ENCODE data around the gene PURA. TPM values are rescaled to one million over a fixed set of nuclear protein-coding genes. Genes with fewer than 3 reads are reported as not detected.

The PURA gene
- total RNA-seq, 1 donor from 2014 or later: 9.2 TPM

GRCh38 chr5:140130949-140131733 is 17.2 kb downstream of the PURA start:
- Histone ChIP-seq H3K36me3 (ENCODE audit: insufficient read depth, low read length) (no peaks in the 10 kb centered on the region), H4K20me1 (ENCODE audit: insufficient read depth, low read length) (peaks cover 23% of the 10 kb centered on the region), H3K9ac (ENCODE audit: low read length) (no peak overlapping the region), H3K4me1 (ENCODE audit: insufficient read depth, low read length) (peaks cover 15% of the 10 kb centered on the region), H3K79me2 (ENCODE audit: insufficient read depth, low read length) (peaks cover 15% of the 10 kb centered on the region), H3K27me3 (ENCODE audit: insufficient read depth, low read length) (no peaks in the 10 kb centered on the region), H3K9me3 (ENCODE audit: insufficient read depth, low read depth, low read length) (no peaks in the 10 kb centered on the region), H3K27ac (ENCODE audit: low read depth, low read length) (peak overlapping the region; percentile 4), H3K4me3 (ENCODE audit: insufficient read depth, low read depth, low read length) (no peak overlapping the region), H2AFZ (ENCODE audit: low read depth, low read length) (peak overlapping the region; percentile 28), H3K4me2 (ENCODE audit: low read length) (peak overlapping the region; percentile 68)
- Mint-ChIP-seq H3K4me1 (ENCODE audit: low read depth, unreplicated experiment) (peaks cover 19% of the 10 kb centered on the region), H3K4me3 (ENCODE audit: unreplicated experiment) (no peak overlapping the region), H3K27me3 (ENCODE audit: low read depth, unreplicated experiment) (peaks cover 4% of the 10 kb centered on the region), H3K36me3 (ENCODE audit: low read depth, unreplicated experiment) (no peaks in the 10 kb centered on the region), H3K27ac (ENCODE audit: unreplicated experiment) (peak overlapping the region; percentile 49), H3K9me3 (ENCODE audit: unreplicated experiment) (no peaks in the 10 kb centered on the region)
- DNase-seq (ENCODE audit: low read depth): no peak
- TF ChIP-seq EZH2 (IDR thresholded peaks at IDR 0.05; ENCODE audit: insufficient read depth, low read length): no peak
- TF ChIP-seq, protein P1, sequence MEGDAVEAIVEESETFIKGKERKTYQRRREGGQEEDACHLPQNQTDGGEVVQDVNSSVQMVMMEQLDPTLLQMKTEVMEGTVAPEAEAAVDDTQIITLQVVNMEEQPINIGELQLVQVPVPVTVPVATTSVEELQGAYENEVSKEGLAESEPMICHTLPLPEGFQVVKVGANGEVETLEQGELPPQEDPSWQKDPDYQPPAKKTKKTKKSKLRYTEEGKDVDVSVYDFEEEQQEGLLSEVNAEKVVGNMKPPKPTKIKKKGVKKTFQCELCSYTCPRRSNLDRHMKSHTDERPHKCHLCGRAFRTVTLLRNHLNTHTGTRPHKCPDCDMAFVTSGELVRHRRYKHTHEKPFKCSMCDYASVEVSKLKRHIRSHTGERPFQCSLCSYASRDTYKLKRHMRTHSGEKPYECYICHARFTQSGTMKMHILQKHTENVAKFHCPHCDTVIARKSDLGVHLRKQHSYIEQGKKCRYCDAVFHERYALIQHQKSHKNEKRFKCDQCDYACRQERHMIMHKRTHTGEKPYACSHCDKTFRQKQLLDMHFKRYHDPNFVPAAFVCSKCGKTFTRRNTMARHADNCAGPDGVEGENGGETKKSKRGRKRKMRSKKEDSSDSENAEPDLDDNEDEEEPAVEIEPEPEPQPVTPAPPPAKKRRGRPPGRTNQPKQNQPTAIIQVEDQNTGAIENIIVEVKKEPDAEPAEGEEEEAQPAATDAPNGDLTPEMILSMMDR (IDR thresholded peaks at IDR 0.05; ENCODE audit: insufficient read depth, low read depth, low read length): no peak
- peak; percentile 47 for FAIRE-seq

- peak overlapping the region; percentile 34 for H3K27ac ChIP-seq (ENCODE audit: low read depth, low read length)
- FAIRE-seq: peak; percentile 99
- DNase-seq (ENCODE audit: low read depth): peak; percentile 96
- H3K4me1 Mint-ChIP-seq (ENCODE audit: low read depth, unreplicated experiment): peaks cover 19% of the 10 kb centered on the region
- peak overlapping the region; percentile 7 for H3K9ac ChIP-seq (ENCODE audit: low read length)
- no peaks in the 10 kb centered on the region for H3K9me3 Mint-ChIP-seq (ENCODE audit: unreplicated experiment)
- no peak overlapping the region for H3K4me3 Mint-ChIP-seq (ENCODE audit: unreplicated experiment)
- peaks cover 7% of the 10 kb centered on the region for H3K79me2 ChIP-seq (ENCODE audit: insufficient read depth, low read length)
- peaks cover 15% of the 10 kb centered on the region for H3K4me1 ChIP-seq (ENCODE audit: insufficient read depth, low read length)
- peak overlapping the region; percentile 28 for H2AFZ ChIP-seq (ENCODE audit: low read depth, low read length)
- no peak overlapping the region for H3K4me3 ChIP-seq (ENCODE audit: insufficient read depth, low read depth, low read length)
- H3K36me3 ChIP-seq (ENCODE audit: insufficient read depth, low read length): no peaks in the 10 kb centered on the region
- H3K36me3 Mint-ChIP-seq (ENCODE audit: low read depth, unreplicated experiment): no peaks in the 10 kb centered on the region
- peaks cover 4% of the 10 kb centered on the region for H3K27me3 Mint-ChIP-seq (ENCODE audit: low read depth, unreplicated experiment)
- no peaks in the 10 kb centered on the region for H3K9me3 ChIP-seq (ENCODE audit: insufficient read depth, low read depth, low read length)
- H3K4me2 ChIP-seq (ENCODE audit: low read length): peak overlapping the region; percentile 68
- no peak for TF ChIP-seq EZH2 (IDR thresholded peaks at IDR 0.05; ENCODE audit: insufficient read depth, low read length)
- H3K27me3 ChIP-seq (ENCODE audit: insufficient read depth, low read length): no peaks in the 10 kb centered on the region
- peaks cover 19% of the 10 kb centered on the region for H4K20me1 ChIP-seq (ENCODE audit: insufficient read depth, low read length)
- peak overlapping the region; percentile 49 for H3K27ac Mint-ChIP-seq (ENCODE audit: unreplicated experiment)
These were observed 18.1 kb downstream of the PURA start for GRCh38 chr5:140131967-140132409.

GRCh38 chr5:140133514-140134167 is 19.7 kb downstream of the PURA start:
- peaks cover 3% of the 10 kb centered on the region for H3K79me2 ChIP-seq (ENCODE audit: insufficient read depth, low read length)

More at GRCh38 chr5:140133514-140134167, 19.7 kb downstream of the PURA start:
- no peak overlapping the region for H2AFZ ChIP-seq (ENCODE audit: low read depth, low read length)
- Mint-ChIP-seq H3K27ac (ENCODE audit: unreplicated experiment) (no peak overlapping the region), H3K9me3 (ENCODE audit: unreplicated experiment) (no peaks in the 10 kb centered on the region), H3K4me3 (ENCODE audit: unreplicated experiment) (no peak overlapping the region), H3K27me3 (ENCODE audit: low read depth, unreplicated experiment) (peaks cover 6% of the 10 kb centered on the region), H3K36me3 (ENCODE audit: low read depth, unreplicated experiment) (no peaks in the 10 kb centered on the region), H3K4me1 (ENCODE audit: low read depth, unreplicated experiment) (peaks cover 19% of the 10 kb centered on the region)
- no peaks in the 10 kb centered on the region for H3K9me3 ChIP-seq (ENCODE audit: insufficient read depth, low read depth, low read length)
- peaks cover 26% of the 10 kb centered on the region for H4K20me1 ChIP-seq (ENCODE audit: insufficient read depth, low read length)
- H3K4me1 ChIP-seq (ENCODE audit: insufficient read depth, low read length): peaks cover 15% of the 10 kb centered on the region
- H3K27ac ChIP-seq (ENCODE audit: low read depth, low read length): no peak overlapping the region
- no peak overlapping the region for H3K4me3 ChIP-seq (ENCODE audit: insufficient read depth, low read depth, low read length)
- FAIRE-seq (no peak), DNase-seq (ENCODE audit: low read depth) (no peak)
- H3K9ac ChIP-seq (ENCODE audit: low read length): no peak overlapping the region
- no peaks in the 10 kb centered on the region for H3K36me3 ChIP-seq (ENCODE audit: insufficient read depth, low read length)
- no peak overlapping the region for H3K4me2 ChIP-seq (ENCODE audit: low read length)
- TF ChIP-seq EZH2 (IDR thresholded peaks at IDR 0.05; ENCODE audit: insufficient read depth, low read length): no peak
- TF ChIP-seq, protein P1 (IDR thresholded peaks at IDR 0.05; ENCODE audit: insufficient read depth, low read depth, low read length): no peak
- no peaks in the 10 kb centered on the region for H3K27me3 ChIP-seq (ENCODE audit: insufficient read depth, low read length)
